ENCODE results near the gene WDR55. TPM values are rescaled to one million over a fixed set of nuclear protein-coding genes. Genes with fewer than 3 reads are reported as not detected.

The WDR55 gene
- total RNA-seq, 4 donors from 2014 or later = 10.9 to 18.7 (median 15.1) TPM

GRCh38 chr5:140690376-140690932, 25.8 kb downstream of the WDR55 start:
- intact Hi-C loops (cut with DNase I; ENCODE audit: low total_unique reads) = loop anchor here (2.0 to 5.0 kb wide), 2 partner anchors 43 to 290 kb away; partner anchors contain the start of genes ANKHD1, IK and NDUFA2
- ATAC-seq (no peak), DNase-seq (no peak)
- Histone ChIP-seq H3K9me3 (no peaks in the 10 kb centered on the region), H3K27ac (peak overlapping the region; percentile 85 to 93 (median 90)), H3K4me1 (peaks cover 18 to 40% of the 10 kb centered on the region in 2 donors), H3K36me3 (peaks cover 0 to 47% of the 10 kb centered on the region in 2 donors), H3K4me3 (peak overlapping the region; percentile 88 to 96 (median 90)), H3K27me3 (no peaks in the 10 kb centered on the region)
- in situ Hi-C loops (cut with MboI; ENCODE audit: low sequenced_read_pairs in 4 of 4) = no loop called here
- TF ChIP-seq POLR2A (IDR thresholded peaks at IDR 0.05) = no peak
- no peak for TF ChIP-seq CTCF (IDR thresholded peaks at IDR 0.05 in 4 of 5, conservative IDR thresholded peaks at IDR 0.05 in 1 of 5)

GRCh38 chr5:140690941-140691924, 26.5 kb downstream of the WDR55 start, which contains the start of the genes HARS1 and HARS2:
HARS1 (minus strand) TSS chr5:140691370; CDS start chr5:140691304, 66 bp downstream.
HARS2 (plus strand) TSS chr5:140691455; CDS start chr5:140691649, 194 bp downstream.
- peak within 1 kb of the TSS; percentile 85 to 93 (median 90) for H3K27ac ChIP-seq
- peaks cover 3 to 52% of the 10 kb centered on the region in 2 donors for H3K36me3 ChIP-seq
- TF ChIP-seq POLR2A (IDR thresholded peaks at IDR 0.05) = peak; percentile 38 to 78
- TF ChIP-seq CTCF (IDR thresholded peaks at IDR 0.05 in 4 of 5, conservative IDR thresholded peaks at IDR 0.05 in 1 of 5) = no peak
- no peaks in the 10 kb centered on the region for H3K9me3 ChIP-seq
- H3K27me3 ChIP-seq = no peaks in the 10 kb centered on the region
- in situ Hi-C loops (cut with MboI; ENCODE audit: low sequenced_read_pairs in 4 of 4) = no loop called here
- DNase-seq = peak; percentile 87 to 90
- intact Hi-C loops (cut with DNase I; ENCODE audit: low total_unique reads) = loop anchor here (1.0 to 5.0 kb wide), 4 partner anchors 27 to 290 kb away; partner anchors contain the start of genes ANKHD1, IK, NDUFA2 and WDR55
- peaks cover 18 to 40% of the 10 kb centered on the region in 2 donors for H3K4me1 ChIP-seq
- ATAC-seq = peak; percentile 97 to 98
- peak within 1 kb of the TSS; percentile 88 to 96 (median 90) for H3K4me3 ChIP-seq

GRCh38 chr5:140694276-140694675, 29.6 kb downstream of the WDR55 start:
- H3K36me3 ChIP-seq = peaks cover 5 to 63% of the 10 kb centered on the region in 2 donors
- no peaks in the 10 kb centered on the region for H3K9me3 ChIP-seq
- intact Hi-C loops (cut with DNase I; ENCODE audit: low total_unique reads) (loop anchor here (5.0 kb wide), 1 partner anchor 47 kb away; the partner anchor contains the start of genes IK and NDUFA2), in situ Hi-C loops (cut with MboI; ENCODE audit: low sequenced_read_pairs in 4 of 4) (no loop called here)
- H3K27me3 ChIP-seq = no peaks in the 10 kb centered on the region
- no peak overlapping the region for H3K4me3 ChIP-seq
- DNase-seq = no peak
- no peak overlapping the region for H3K27ac ChIP-seq
- no peak for ATAC-seq
- H3K4me1 ChIP-seq = peaks cover 18 to 32% of the 10 kb centered on the region in 2 donors
- no peak for TF ChIP-seq POLR2A (IDR thresholded peaks at IDR 0.05)
- no peak for TF ChIP-seq CTCF (IDR thresholded peaks at IDR 0.05 in 4 of 5, conservative IDR thresholded peaks at IDR 0.05 in 1 of 5)

GRCh38 chr5:140696891-140697492, 32.3 kb downstream of the WDR55 start:
- Histone ChIP-seq H3K4me1 (peaks cover 26 to 34% of the 10 kb centered on the region in 2 donors), H3K27ac (no peak overlapping the region), H3K4me3 (no peak overlapping the region), H3K9me3 (no peaks in the 10 kb centered on the region), H3K27me3 (no peaks in the 10 kb centered on the region), H3K36me3 (peaks cover 5 to 65% of the 10 kb centered on the region in 2 donors)
- TF ChIP-seq CTCF (IDR thresholded peaks at IDR 0.05 in 4 of 5, conservative IDR thresholded peaks at IDR 0.05 in 1 of 5) (no peak), POLR2A (IDR thresholded peaks at IDR 0.05) (no peak)
- DNase-seq (no peak), ATAC-seq (no peak)
- intact Hi-C loops (cut with DNase I; ENCODE audit: low total_unique reads) (no loop called here), in situ Hi-C loops (cut with MboI; ENCODE audit: low sequenced_read_pairs in 4 of 4) (no loop called here)

Measured in gastrocnemius medialis (tissue), 4 donors.